GM12801 (cell line): ENCODE measurements around the gene TBRG1.

Source experiments
- CTCF ChIP-seq: IDR thresholded peaks from one replicate; pipeline ENCODE4 v1.5.1; 2011; ENCODE audit warnings: control low read depth; ENCODE audit not compliant: insufficient read length; ENCODE audit errors: extremely low read depth

TBRG1 gene

GRCh38 chr11:124674571-124674970 lies 51.9 kb downstream of the TBRG1 start:
- no peak for TF ChIP-seq CTCF

- TF ChIP-seq CTCF, result no peak
These were observed 53.7 kb downstream of the TBRG1 start for GRCh38 chr11:124676386-124676785.

- no peak for TF ChIP-seq CTCF
These were observed 55.8 kb downstream of the TBRG1 start for GRCh38 chr11:124678416-124678815.

- TF ChIP-seq CTCF, result no peak
These were observed 58.8 kb downstream of the TBRG1 start for GRCh38 chr11:124681421-124681820.

- no peak for TF ChIP-seq CTCF
These were observed 59.8 kb downstream of the TBRG1 start for GRCh38 chr11:124682443-124682842.
